Measurements from ENCODE around the gene TANGO6. TPM values are rescaled to one million over a fixed set of nuclear protein-coding genes. Genes with fewer than 3 reads are reported as not detected.

TANGO6 gene
- total and polyA plus RNA-seq, 2 of the 8 experiments (the other 6 are each of a cell fraction or from before 2014, with no cell fraction given) = 5.0 to 19.5 TPM

- no peak overlapping the region for H3K4me3 ChIP-seq (ENCODE audit: extremely low read depth in 1 of 4, insufficient read depth in 2 of 4, low read depth in 3 of 4, low read length in 4 of 4)
- FAIRE-seq = no peak
- no peak for DNase-seq (ENCODE audit: low read depth in 1 of 2, low spot score in 2 of 2)
- H2AFZ ChIP-seq (ENCODE audit: low read length) = no peak overlapping the region
- no peak overlapping the region for H4K8ac ChIP-seq (ENCODE audit: extremely low read depth, insufficient read depth, low read length)
- no peak overlapping the region for H4K5ac ChIP-seq (ENCODE audit: insufficient read length, low read depth, low read length)
- no peak overlapping the region for H3K4me2 ChIP-seq (ENCODE audit: insufficient read depth in 1 of 2, low read depth in 2 of 2, low read length in 2 of 2)
- no peaks in the 10 kb centered on the region for H3K79me2 ChIP-seq (ENCODE audit: control insufficient read depth in 1 of 2, insufficient read depth in 2 of 2, low read length in 2 of 2)
- WGBS, 2 experiments (ENCODE audit: extremely low coverage in 1 of 2, insufficient coverage in 1 of 2, insufficient read length in 1 of 2, insufficient replicate concordance in 2 of 2, low coverage in 1 of 2, low lambda C conversion rate in 2 of 2, missing lambda C conversion rate in 1 of 2) = 94% methylated on average over 5 of the region's 5 CpGs; no CpG with 5 or more reads in 1 of the 2 experiments
- CTCF ChIA-PET (ENCODE audit: partially characterized antibody) = interaction anchor here (0.8 to 2.7 kb wide), 7 partner anchors 8 to 127 kb away, joined by 4 to 8 read pairs (median 4); no protein-coding TSS in a partner anchor
- no peak overlapping the region for H3K4ac ChIP-seq (replicated peaks; ENCODE audit: insufficient read length, low read depth, low read length)
- no peak overlapping the region for H3K56ac ChIP-seq (replicated peaks; ENCODE audit: insufficient read length, low read depth, low read length)
- no peak overlapping the region for H2BK15ac ChIP-seq (ENCODE audit: low read length)
- H4K20me1 ChIP-seq (replicated peaks in 1 of 2; ENCODE audit: control insufficient read depth in 1 of 2, insufficient read depth in 2 of 2, low read length in 2 of 2) = no peaks in the 10 kb centered on the region
- H3K14ac ChIP-seq (ENCODE audit: insufficient read length) = no peak overlapping the region
- H2BK120ac ChIP-seq (replicated peaks; ENCODE audit: low read depth, low read length) = no peak overlapping the region
- no peak overlapping the region for H2BK12ac ChIP-seq (ENCODE audit: low read depth, low read length)
- H2AK5ac ChIP-seq (ENCODE audit: low read depth, low read length) = no peak overlapping the region
- no peak overlapping the region for H3K27ac ChIP-seq (ENCODE audit: low read depth, low read length)
- POLR2A ChIA-PET (ENCODE audit: partially characterized antibody) = interaction anchor here (1.0 kb wide), 1 partner anchor 123 kb away, joined by 3 read pairs; no protein-coding TSS in a partner anchor
- H3K4me1 ChIP-seq (replicated peaks in 1 of 4; ENCODE audit: control insufficient read depth in 3 of 4, insufficient read depth in 4 of 4, low read length in 3 of 4) = peaks cover 0 to 9% (median 5%) of the 10 kb centered on the region in 4 experiments; a peak in 2 of 7 replicates
- H2BK20ac ChIP-seq (ENCODE audit: low read length) = no peak overlapping the region
- H3K27me3 ChIP-seq (replicated peaks in 1 of 4; ENCODE audit: control insufficient read depth in 3 of 4, extremely low read depth in 1 of 4, insufficient read depth in 3 of 4, low read length in 3 of 4) = no peaks in the 10 kb centered on the region
- H3K36me3 ChIP-seq (ENCODE audit: control insufficient read depth in 2 of 4, insufficient read depth in 4 of 4, low read length in 3 of 4) = no peaks in the 10 kb centered on the region
- H3K23me2 ChIP-seq (ENCODE audit: low read depth, low read length) = no peaks in the 10 kb centered on the region
- H3K9me3 ChIP-seq (ENCODE audit: insufficient read depth in 2 of 2, low read depth in 1 of 2, low read length in 1 of 2) = no peaks in the 10 kb centered on the region
- H3K79me1 ChIP-seq (ENCODE audit: low read depth, low read length) = no peaks in the 10 kb centered on the region
- no peak overlapping the region for H2BK5ac ChIP-seq (ENCODE audit: low read depth, low read length)
- H4K91ac ChIP-seq (replicated peaks; ENCODE audit: insufficient read length, low read length) = no peak overlapping the region
- no peak overlapping the region for H3K23ac ChIP-seq (ENCODE audit: insufficient read length)
- no peak overlapping the region for H3K18ac ChIP-seq (ENCODE audit: extremely low read depth, low read length)
- H3K9ac ChIP-seq (replicated peaks in 1 of 4; ENCODE audit: extremely low read depth in 1 of 4, low read depth in 3 of 4, low read length in 3 of 4) = no peak overlapping the region
- TF ChIP-seq BRCA1 (IDR thresholded peaks at IDR 0.05; ENCODE audit: low read depth, low read length) (no peak), SP2 (IDR thresholded peaks at IDR 0.05; ENCODE audit: low read length) (no peak), POLR2AphosphoS5 (IDR thresholded peaks at IDR 0.05; ENCODE audit: low read depth, low read length) (no peak), CHD1 (IDR thresholded peaks at IDR 0.05; ENCODE audit: low read depth, low read length) (no peak), BACH1 (IDR thresholded peaks at IDR 0.05; ENCODE audit: low read length) (no peak), SIX5 (IDR thresholded peaks at IDR 0.05; ENCODE audit: low read depth, low read length) (no peak), TAF7 (optimal IDR thresholded peaks at IDR 0.05; ENCODE audit: borderline replicate concordance, low read depth, low read length) (no peak), CBX5 (IDR thresholded peaks at IDR 0.05; ENCODE audit: low read depth, low read length) (no peak)
These were observed 141.9 kb downstream of the TANGO6 start for GRCh38 chr16:68985268-68985667.
